H1 (cell line): ENCODE data around the gene HADHA. TPM values are rescaled to one million over a fixed set of nuclear protein-coding genes. Genes with fewer than 3 reads are reported as not detected.

ENCODE experiments used
- BCL11A ChIP-seq, 2 experiments: IDR thresholded peaks; one replicate each; pipeline ENCODE4 v1.6.1; 2011; ENCODE audit warnings: low read depth in 2 of 2, low read length in 2 of 2, mild to moderate bottlenecking in 2 of 2
- CBX8 ChIP-seq: fragments of 300-800, 300-1000 bp; sonication (generic); IDR thresholded peaks from 2 replicates; pipeline ENCODE4 v1.7.1; 2016; ENCODE audit warnings: low read depth, low read length, borderline replicate concordance
- CHD1 ChIP-seq: IDR thresholded peaks from 2 replicates; pipeline ENCODE4 v1.6.1; 2012; ENCODE audit warnings: low read depth, low read length, improper control_type of control experiment
- CHD7 ChIP-seq: fragments of 300-600 bp; sonication (generic); IDR thresholded peaks from 2 replicates; pipeline ENCODE4 v1.7.1; 2012; ENCODE audit warnings: low read length, moderate library complexity, mild to moderate bottlenecking, inconsistent platforms; ENCODE audit not compliant: insufficient replicate concordance
- EGR1 ChIP-seq: IDR thresholded peaks from 2 replicates; pipeline ENCODE4 v1.6.1; 2011; ENCODE audit warnings: low read depth, low read length, borderline replicate concordance
- EZH2 ChIP-seq: fragments of 200-600 bp; sonication (generic); IDR thresholded peaks from 2 replicates; pipeline ENCODE4 v1.7.1; 2012; ENCODE audit warnings: low read depth, mild to moderate bottlenecking, moderate library complexity, low read length, inconsistent platforms; ENCODE audit not compliant: severe bottlenecking
- HDAC6 ChIP-seq: IDR thresholded peaks from one replicate; pipeline ENCODE4 v1.7.1; 2012; ENCODE audit warnings: low read depth, mild to moderate bottlenecking, inconsistent platforms, low read length, moderate library complexity
- RBBP5 ChIP-seq: IDR thresholded peaks from 2 replicates; pipeline ENCODE4 v1.7.1; 2012; ENCODE audit warnings: low read depth, mild to moderate bottlenecking, inconsistent platforms, low read length, moderate library complexity, borderline replicate concordance
- RXRA ChIP-seq: IDR thresholded peaks from 2 replicates; pipeline ENCODE4 v1.6.1; 2011; ENCODE audit warnings: low read depth, mild to moderate bottlenecking, low read length, moderate library complexity; ENCODE audit not compliant: insufficient read depth
- SIX5 ChIP-seq: IDR thresholded peaks from 2 replicates; pipeline ENCODE4 v1.6.1; 2011; ENCODE audit warnings: mild to moderate bottlenecking, low read depth, low read length
- SP2 ChIP-seq: IDR thresholded peaks from 2 replicates; pipeline ENCODE4 v1.6.1; 2012; ENCODE audit warnings: mild to moderate bottlenecking, low read length, inconsistent platforms
- polyA plus RNA-seq, 7 experiments: library from polyadenylated mRNA; depleted of rRNA in 3 of 7; stranded (reverse) in 5 of 7; unstranded in 2 of 7; fragments of >200 nt in 5 of 7; fragments of 200-250 nt in 2 of 7; gene quantifications; 1 replicate in 5 of 7; 2 replicates in 1 of 7; 4 replicates in 1 of 7; pipeline versions ENCODE4 v1.2.1 to v1.2.3, GENCODE V29; 2011 to 2013; ENCODE audit warnings: missing spikeins in 2 of 7, mixed read lengths in 2 of 7
- total RNA-seq: library from RNA; stranded (reverse); fragmentation: NEBNext Ultra II Directional; extraction: Animal tissue kit (Norgen Biotek cat#: 25700); gene quantifications from 2 replicates; pipeline ENCODE4 v1.2.1, GENCODE V29; 2021

The HADHA gene
- total and polyA plus RNA-seq, 2 of the 8 experiments (the other 6 are each of a cell fraction or from before 2014, with no cell fraction given): 64.6 to 131 TPM

GRCh38 chr2:26184555-26185303 is 59.7 kb downstream of the HADHA start (continued):
- TF ChIP-seq CHD7: no peak
- no peak for TF ChIP-seq BCL11A (IDR thresholded peaks at IDR 0.05; ENCODE audit: low read depth in 2 of 2, low read length in 2 of 2)
- no peak for TF ChIP-seq SP2
- no peak for TF ChIP-seq RXRA
- no peak; the same call in 1 of the 2 replicates for TF ChIP-seq RBBP5
- TF ChIP-seq EGR1: no peak
- TF ChIP-seq SIX5: no peak
- TF ChIP-seq HDAC6: no peak
- TF ChIP-seq CHD1: no peak
- TF ChIP-seq EZH2: no peak
- TF ChIP-seq CBX8: no peak
